AG04449 (cell line): ENCODE measurements around the gene GPHA2.
A peak's percentile ranks its signal among the peaks of the same experiment; 100 is the strongest.

ENCODE experiments used
- CTCF ChIA-PET: fragments of 350-600 bp; formaldehyde crosslinking; extraction: SDS; loops from one replicate; lab custom pipeline; 2021; ENCODE audit warnings: antibody characterized with exemption; lab: Yijun Ruan, JAX
- POLR2A ChIA-PET: fragments of 400-600, 350-600 bp; formaldehyde crosslinking; extraction: SDS; loops from one replicate; lab custom pipeline; 2020; ENCODE audit warnings: antibody characterized with exemption, inconsistent platforms; lab: Yijun Ruan, JAX
- DNase-seq: peaks from one replicate; pipeline ENCODE4 v3.0.0-alpha.2; 2010; ENCODE audit warnings: low read depth, low spot score
- H3K4me3 ChIP-seq: 2 replicates; pipeline ENCODE4 v1.5.1; 2011; ENCODE audit warnings: low read depth, mild to moderate bottlenecking, control low read depth, low read length
- TF ChIP-seq, protein P1 (sequence below): IDR thresholded peaks from one replicate; pipeline ENCODE4 v1.5.1; 2011; ENCODE audit warnings: mild to moderate bottlenecking, moderate library complexity, low read length, control low read depth, inconsistent platforms; ENCODE audit not compliant: insufficient read depth; ENCODE audit errors: missing control alignments

GPHA2 gene

GRCh38 chr11:64885367-64886286 is 50.1 kb downstream of the GPHA2 start:
- peak; percentile 59 for DNase-seq
- POLR2A ChIA-PET = interaction anchor here (1.1 kb wide), 1 partner anchor 38 kb away, joined by 3 read pairs; no protein-coding TSS in a partner anchor
- CTCF ChIA-PET = interaction anchor here (0.6 to 28.0 kb wide), 7 partner anchors 8 to 127 kb away, joined by 3 to 1375 read pairs (median 7); partner anchors contain the start of genes CDC42BPG and EHD1
- no peak overlapping the region for H3K4me3 ChIP-seq
- TF ChIP-seq, protein P1, sequence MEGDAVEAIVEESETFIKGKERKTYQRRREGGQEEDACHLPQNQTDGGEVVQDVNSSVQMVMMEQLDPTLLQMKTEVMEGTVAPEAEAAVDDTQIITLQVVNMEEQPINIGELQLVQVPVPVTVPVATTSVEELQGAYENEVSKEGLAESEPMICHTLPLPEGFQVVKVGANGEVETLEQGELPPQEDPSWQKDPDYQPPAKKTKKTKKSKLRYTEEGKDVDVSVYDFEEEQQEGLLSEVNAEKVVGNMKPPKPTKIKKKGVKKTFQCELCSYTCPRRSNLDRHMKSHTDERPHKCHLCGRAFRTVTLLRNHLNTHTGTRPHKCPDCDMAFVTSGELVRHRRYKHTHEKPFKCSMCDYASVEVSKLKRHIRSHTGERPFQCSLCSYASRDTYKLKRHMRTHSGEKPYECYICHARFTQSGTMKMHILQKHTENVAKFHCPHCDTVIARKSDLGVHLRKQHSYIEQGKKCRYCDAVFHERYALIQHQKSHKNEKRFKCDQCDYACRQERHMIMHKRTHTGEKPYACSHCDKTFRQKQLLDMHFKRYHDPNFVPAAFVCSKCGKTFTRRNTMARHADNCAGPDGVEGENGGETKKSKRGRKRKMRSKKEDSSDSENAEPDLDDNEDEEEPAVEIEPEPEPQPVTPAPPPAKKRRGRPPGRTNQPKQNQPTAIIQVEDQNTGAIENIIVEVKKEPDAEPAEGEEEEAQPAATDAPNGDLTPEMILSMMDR = no peak
